ENCODE measurements around the gene LIN28A.
"Not testable (repeated sequence)": the region's sequence is repeated elsewhere in the genome, so short reads cannot be mapped to it uniquely, and the experiment has no call there.

LIN28A gene

GRCh38 chr1:26410706-26411623 is at the start of gene LIN28A:
TSS of gene LIN28A (plus strand) at chr1:26410817. CDS start at chr1:26410892, 75 bp downstream.
- in situ Hi-C loops (cut with MboI; ENCODE audit: low sequenced_read_pairs), result loop anchor here (10.0 kb wide), 1 partner anchor 126 kb away; the partner anchor contains the start of gene SH3BGRL3
- peaks cover 21% of the 10 kb centered on the region for H3K4me1 ChIP-seq
- H3K36me3 ChIP-seq (replicated peaks), result 0 out of 2 replicates have a peak, but pooled peaks cover 5% of the 10 kb centered on the region
- H3K27me3 ChIP-seq (ENCODE audit: low read depth), result peaks cover 21% of the 10 kb centered on the region
- H3K9me3 ChIP-seq, result no peaks in the 10 kb centered on the region
- DNase-seq (ENCODE audit: low spot score in 2 of 2), result peak in 1 of 2 experiments; percentile 9
- peak within 1 kb of the TSS; percentile 33 for H3K4me3 ChIP-seq

DNA sequence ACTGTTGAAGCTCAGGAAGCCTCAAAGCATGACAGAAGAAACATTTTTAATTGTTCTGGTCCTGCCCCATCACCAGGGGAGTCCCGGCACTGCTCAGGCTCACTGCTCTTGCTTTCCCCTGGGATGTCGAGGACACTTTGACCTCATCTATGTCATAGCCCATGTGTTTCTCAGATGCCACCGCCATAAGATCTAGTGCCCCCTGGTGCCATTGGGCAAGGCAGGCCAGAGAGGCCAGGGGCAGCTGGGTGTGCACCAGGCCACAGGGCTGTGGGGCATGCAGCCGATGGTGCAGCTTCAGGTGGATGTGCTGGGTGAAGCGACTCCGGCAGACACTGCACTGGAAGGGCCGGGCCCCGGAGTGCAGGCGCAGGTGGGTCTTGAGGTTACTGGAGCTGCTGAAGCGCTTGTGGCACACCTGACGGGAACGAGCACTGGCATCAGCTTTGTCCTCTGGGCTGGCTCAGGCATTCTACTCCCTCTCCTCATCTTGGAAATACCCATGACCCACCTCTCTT is 49.0 kb upstream of the LIN28A start:
- Histone ChIP-seq H3K4me3 (no peak overlapping the region), H3K9me3 (no peaks in the 10 kb centered on the region), H3K4me1 (no peaks in the 10 kb centered on the region), H3K36me3 (replicated peaks) (no peaks in the 10 kb centered on the region), H3K27me3 (ENCODE audit: low read depth) (no peaks in the 10 kb centered on the region)
- in situ Hi-C loops (cut with MboI; ENCODE audit: low sequenced_read_pairs), result no loop called here
- DNase-seq (ENCODE audit: low spot score in 2 of 2), result no peak

GRCh38 chr1:26362331-26362730 is 48.3 kb upstream of the LIN28A start:
- Histone ChIP-seq H3K36me3 (replicated peaks) (no peaks in the 10 kb centered on the region), H3K4me3 (no peak overlapping the region), H3K9me3 (no peaks in the 10 kb centered on the region), H3K27me3 (ENCODE audit: low read depth) (no peaks in the 10 kb centered on the region), H3K4me1 (no peaks in the 10 kb centered on the region)
- in situ Hi-C loops (cut with MboI; ENCODE audit: low sequenced_read_pairs), result no loop called here
- no peak for DNase-seq (ENCODE audit: low spot score in 2 of 2)

GRCh38 chr1:26363549-26364448 is 46.8 kb upstream of the LIN28A start:
- in situ Hi-C loops (cut with MboI; ENCODE audit: low sequenced_read_pairs), result no loop called here
- Histone ChIP-seq H3K9me3 (no peaks in the 10 kb centered on the region), H3K4me3 (no peak overlapping the region), H3K4me1 (no peaks in the 10 kb centered on the region), H3K27me3 (ENCODE audit: low read depth) (no peaks in the 10 kb centered on the region), H3K36me3 (replicated peaks) (no peaks in the 10 kb centered on the region)
- peak; percentile 72 to 90 for DNase-seq (ENCODE audit: low spot score in 2 of 2)

DNA sequence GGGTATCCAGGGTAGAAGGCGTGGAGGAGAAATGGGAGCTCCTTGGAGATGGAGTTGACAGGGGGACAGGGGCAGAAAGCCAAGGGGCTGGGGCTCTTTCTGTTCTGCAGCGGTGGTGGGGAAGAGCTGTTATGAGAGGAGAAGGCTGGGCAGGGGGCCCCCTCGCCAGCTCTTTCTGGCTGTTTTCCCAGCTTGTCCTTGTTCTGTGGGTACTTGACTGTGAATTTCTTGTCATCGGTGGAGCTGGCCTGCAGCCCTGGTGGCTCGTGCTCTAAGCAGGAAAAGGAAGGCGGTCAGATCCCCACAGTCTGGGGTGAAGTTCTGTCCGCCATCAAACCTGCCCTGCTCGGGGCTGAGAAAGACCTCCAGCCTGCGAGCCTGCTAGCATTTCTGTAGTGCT is 45.7 kb upstream of the LIN28A start:
- DNase-seq (ENCODE audit: low spot score in 2 of 2), result no peak
- in situ Hi-C loops (cut with MboI; ENCODE audit: low sequenced_read_pairs), result no loop called here

GRCh38 chr1:26367441-26367840 is 43.2 kb upstream of the LIN28A start:
- Histone ChIP-seq H3K4me3 (no peak overlapping the region), H3K27me3 (ENCODE audit: low read depth) (no peaks in the 10 kb centered on the region), H3K36me3 (replicated peaks) (no peaks in the 10 kb centered on the region), H3K4me1 (no peaks in the 10 kb centered on the region), H3K9me3 (no peaks in the 10 kb centered on the region)
- no peak for DNase-seq (ENCODE audit: low spot score in 2 of 2)
- in situ Hi-C loops (cut with MboI; ENCODE audit: low sequenced_read_pairs), result no loop called here

More for the DNA sequence above, 45.7 kb upstream of the LIN28A start:
- H3K27me3 ChIP-seq (ENCODE audit: low read depth), result no peaks in the 10 kb centered on the region
- no peaks in the 10 kb centered on the region for H3K36me3 ChIP-seq (replicated peaks)
- H3K9me3 ChIP-seq, result no peaks in the 10 kb centered on the region
- no peaks in the 10 kb centered on the region for H3K4me1 ChIP-seq
- no peak overlapping the region for H3K4me3 ChIP-seq

GRCh38 chr1:26368006-26368405 is 42.6 kb upstream of the LIN28A start:
- no peak for DNase-seq (ENCODE audit: low spot score in 2 of 2)
- Histone ChIP-seq H3K9me3 (no peaks in the 10 kb centered on the region), H3K4me3 (no peak overlapping the region), H3K4me1 (no peaks in the 10 kb centered on the region), H3K36me3 (replicated peaks) (no peaks in the 10 kb centered on the region), H3K27me3 (ENCODE audit: low read depth) (no peaks in the 10 kb centered on the region)
- in situ Hi-C loops (cut with MboI; ENCODE audit: low sequenced_read_pairs), result no loop called here

DNA sequence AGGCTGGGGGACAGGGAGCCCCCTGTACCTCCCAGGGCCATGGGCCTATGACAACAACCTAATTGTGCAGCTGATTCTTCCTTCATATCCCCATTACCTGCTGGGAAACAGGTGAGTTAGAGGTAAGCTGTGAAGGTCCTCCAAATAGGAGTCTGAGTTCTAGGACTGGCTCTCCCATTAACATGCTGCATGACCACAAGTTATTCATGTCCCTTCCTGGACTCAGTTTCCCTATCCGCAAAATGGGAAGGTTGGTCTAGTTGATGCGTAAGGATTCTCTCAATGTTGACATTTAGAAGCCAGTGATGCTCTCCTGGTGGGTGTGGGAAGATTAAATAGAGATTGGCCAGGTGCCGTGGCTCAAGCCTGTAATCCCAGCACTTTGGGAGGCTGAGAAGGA is 42.1 kb upstream of the LIN28A start:
- no peaks in the 10 kb centered on the region for H3K4me1 ChIP-seq
- no peaks in the 10 kb centered on the region for H3K9me3 ChIP-seq
- H3K4me3 ChIP-seq, result no peak overlapping the region
- H3K27me3 ChIP-seq (ENCODE audit: low read depth), result 0 out of 2 replicates have a peak, but pooled peaks cover 2% of the 10 kb centered on the region
- no peaks in the 10 kb centered on the region for H3K36me3 ChIP-seq (replicated peaks)
- in situ Hi-C loops (cut with MboI; ENCODE audit: low sequenced_read_pairs), result no loop called here
- DNase-seq (ENCODE audit: low spot score in 2 of 2), result no peak

DNA sequence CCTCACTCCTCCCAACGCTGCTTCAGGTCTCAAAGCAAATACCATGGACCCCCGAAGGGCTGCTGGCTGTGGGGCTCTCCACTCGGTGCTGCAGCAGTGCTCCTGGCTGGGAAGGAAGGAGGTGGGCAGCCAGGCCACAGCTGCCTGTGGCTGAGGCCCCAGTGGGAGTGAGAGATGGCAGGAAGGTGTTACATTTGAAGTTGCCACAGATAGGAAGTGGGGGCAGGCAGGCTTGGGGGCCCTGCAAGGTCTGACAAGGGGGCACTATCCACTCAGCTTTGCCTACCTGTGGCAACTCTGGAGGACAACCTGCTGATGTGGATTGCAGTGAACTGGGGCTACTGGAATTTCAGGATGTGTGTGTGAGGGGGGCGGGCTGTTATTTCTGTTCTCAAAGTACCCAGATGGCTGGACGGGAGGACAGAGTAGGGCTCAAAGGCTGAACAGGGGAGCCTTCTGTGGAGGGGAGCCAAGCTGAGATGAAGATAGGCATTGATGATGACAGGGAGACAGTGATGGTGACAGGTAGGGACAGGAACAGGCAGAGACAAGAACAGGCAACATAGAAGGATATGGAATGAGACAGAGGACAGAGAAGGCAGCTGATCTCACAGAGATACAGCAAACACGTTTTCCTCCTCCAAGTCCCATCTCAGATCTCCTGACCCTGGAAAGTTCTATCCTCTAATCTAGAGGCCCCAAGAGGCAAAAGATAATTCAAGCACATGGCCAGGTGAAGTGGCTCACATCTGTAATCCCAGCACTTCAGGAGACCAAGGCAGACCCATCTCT is 39.8 kb upstream of the LIN28A start:
- H3K4me3 ChIP-seq, result no peak overlapping the region
- no peaks in the 10 kb centered on the region for H3K4me1 ChIP-seq
- 0 out of 2 replicates have a peak, but pooled peaks cover 2% of the 10 kb centered on the region for H3K27me3 ChIP-seq (ENCODE audit: low read depth)
- no peaks in the 10 kb centered on the region for H3K9me3 ChIP-seq
- in situ Hi-C loops (cut with MboI; ENCODE audit: low sequenced_read_pairs), result no loop called here
- H3K36me3 ChIP-seq (replicated peaks), result no peaks in the 10 kb centered on the region
- no peak for DNase-seq (ENCODE audit: low spot score in 2 of 2)

DNA sequence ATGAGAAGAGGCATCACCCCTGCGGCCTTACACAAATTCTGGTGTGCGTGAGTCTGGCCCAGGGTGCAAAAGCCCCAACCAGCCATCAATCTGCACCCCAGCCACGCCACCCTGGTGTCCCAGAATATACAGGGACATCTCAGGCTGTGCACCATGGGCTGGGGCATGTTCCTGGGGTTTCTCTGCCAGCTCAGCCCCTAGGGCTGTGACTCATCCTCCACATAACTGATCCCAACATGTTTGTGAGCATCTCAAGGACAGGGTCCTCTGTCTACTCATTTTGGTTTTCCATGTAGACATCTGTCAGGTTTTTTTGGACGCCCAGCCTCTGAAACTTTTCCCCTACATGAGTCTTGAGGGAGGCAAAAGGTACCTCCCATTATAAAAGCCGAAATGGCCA is 38.6 kb upstream of the LIN28A start:
- in situ Hi-C loops (cut with MboI; ENCODE audit: low sequenced_read_pairs), result no loop called here
- no peaks in the 10 kb centered on the region for H3K36me3 ChIP-seq (replicated peaks)

GRCh38 chr1:26372611-26373010 is 38.0 kb upstream of the LIN28A start, which contains the start of gene ZNF683:
TSS of gene ZNF683 (minus strand) at chr1:26372750. CDS start at chr1:26368571, 4,179 bp downstream.
- in situ Hi-C loops (cut with MboI; ENCODE audit: low sequenced_read_pairs); DNase-seq (ENCODE audit: low spot score in 2 of 2): not testable (repeated sequence)

More for the DNA sequence above, 38.6 kb upstream of the LIN28A start:
- H3K4me3 ChIP-seq, result no peak overlapping the region
- no peak for DNase-seq (ENCODE audit: low spot score in 2 of 2)
- H3K4me1 ChIP-seq, result no peaks in the 10 kb centered on the region
- H3K9me3 ChIP-seq, result no peaks in the 10 kb centered on the region
- 0 out of 2 replicates have a peak, but pooled peaks cover 2% of the 10 kb centered on the region for H3K27me3 ChIP-seq (ENCODE audit: low read depth)

DNA sequence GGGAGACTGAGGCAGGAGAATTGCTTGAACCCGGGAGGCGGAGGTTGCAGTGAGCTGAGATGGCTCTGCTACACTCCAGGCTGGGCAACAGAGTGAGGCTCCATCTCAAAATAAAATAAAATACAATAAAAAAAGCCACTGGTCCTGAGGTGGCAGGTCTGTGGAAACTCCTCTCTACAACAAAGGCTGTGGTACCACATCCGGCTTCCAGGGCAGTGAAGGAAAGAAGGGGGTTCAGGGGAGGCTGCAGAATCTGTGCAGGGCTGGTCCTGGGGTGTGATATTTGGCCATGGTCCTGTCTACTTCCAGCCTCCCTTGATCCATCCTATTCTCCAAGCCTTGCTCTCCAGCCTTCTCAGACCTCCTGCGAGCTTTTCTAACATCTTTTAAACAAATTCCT is 37.3 kb upstream of the LIN28A start:
- no peak for DNase-seq (ENCODE audit: low spot score in 2 of 2)
- Histone ChIP-seq H3K27me3 (ENCODE audit: low read depth) (0 out of 2 replicates have a peak, but pooled peaks cover 2% of the 10 kb centered on the region), H3K36me3 (replicated peaks) (no peaks in the 10 kb centered on the region), H3K4me3 (no peak overlapping the region), H3K9me3 (no peaks in the 10 kb centered on the region), H3K4me1 (no peaks in the 10 kb centered on the region)
- in situ Hi-C loops (cut with MboI; ENCODE audit: low sequenced_read_pairs), result no loop called here

More at GRCh38 chr1:26372611-26373010, 38.0 kb upstream of the LIN28A start, which contains the start of gene ZNF683:
- H3K4me3 ChIP-seq; H3K36me3 ChIP-seq (replicated peaks); H3K4me1 ChIP-seq; H3K27me3 ChIP-seq (ENCODE audit: low read depth); H3K9me3 ChIP-seq: not testable (repeated sequence)

DNA sequence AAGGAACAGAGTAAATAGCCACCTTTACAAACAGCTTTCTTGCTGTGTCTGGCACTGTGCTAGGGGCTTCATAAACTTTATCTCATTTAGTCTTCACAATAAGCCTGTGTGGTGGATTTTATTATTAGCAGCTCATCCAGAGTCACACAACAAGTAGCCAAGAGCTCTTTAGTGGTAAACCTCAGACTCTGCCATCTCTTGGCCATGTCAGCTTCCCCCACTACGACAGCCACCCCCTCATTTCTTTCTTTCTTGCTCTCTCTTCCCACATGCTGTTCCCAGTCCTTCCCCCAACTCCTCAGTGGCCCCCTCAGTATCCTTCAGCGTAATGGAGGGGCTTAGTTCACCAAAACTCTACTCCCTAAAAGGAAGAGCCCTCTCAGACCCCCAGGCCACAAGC is 36.8 kb upstream of the LIN28A start:
- H3K9me3 ChIP-seq, result no peaks in the 10 kb centered on the region
- in situ Hi-C loops (cut with MboI; ENCODE audit: low sequenced_read_pairs), result no loop called here
- H3K27me3 ChIP-seq (ENCODE audit: low read depth), result 0 out of 2 replicates have a peak, but pooled peaks cover 2% of the 10 kb centered on the region
- H3K4me3 ChIP-seq, result no peak overlapping the region
- H3K36me3 ChIP-seq (replicated peaks), result no peaks in the 10 kb centered on the region
- H3K4me1 ChIP-seq, result no peaks in the 10 kb centered on the region
- no peak for DNase-seq (ENCODE audit: low spot score in 2 of 2)

All from HAP-1 (cell line).